AG10803 (cell line): ENCODE measurements around the gene PPARG.

ENCODE experiments used
- DNase-seq: peaks from one replicate; pipeline ENCODE4 v3.0.0; 2010; ENCODE audit warnings: low read depth
- H3K4me3 ChIP-seq: 2 replicates; pipeline ENCODE4 v1.5.1; 2011; ENCODE audit warnings: mild to moderate bottlenecking, low read length, control low read depth
- TF ChIP-seq, protein P1 (sequence below): conservative IDR thresholded peaks from 2 replicates; pipeline ENCODE4 v1.5.1; 2011; ENCODE audit warnings: mild to moderate bottlenecking, low read length, control low read depth, inconsistent platforms

The PPARG gene

GRCh38 chr3:12415014-12415680, 126.3 kb downstream of the PPARG start:
- no peak overlapping the region for H3K4me3 ChIP-seq
- TF ChIP-seq, protein P1, sequence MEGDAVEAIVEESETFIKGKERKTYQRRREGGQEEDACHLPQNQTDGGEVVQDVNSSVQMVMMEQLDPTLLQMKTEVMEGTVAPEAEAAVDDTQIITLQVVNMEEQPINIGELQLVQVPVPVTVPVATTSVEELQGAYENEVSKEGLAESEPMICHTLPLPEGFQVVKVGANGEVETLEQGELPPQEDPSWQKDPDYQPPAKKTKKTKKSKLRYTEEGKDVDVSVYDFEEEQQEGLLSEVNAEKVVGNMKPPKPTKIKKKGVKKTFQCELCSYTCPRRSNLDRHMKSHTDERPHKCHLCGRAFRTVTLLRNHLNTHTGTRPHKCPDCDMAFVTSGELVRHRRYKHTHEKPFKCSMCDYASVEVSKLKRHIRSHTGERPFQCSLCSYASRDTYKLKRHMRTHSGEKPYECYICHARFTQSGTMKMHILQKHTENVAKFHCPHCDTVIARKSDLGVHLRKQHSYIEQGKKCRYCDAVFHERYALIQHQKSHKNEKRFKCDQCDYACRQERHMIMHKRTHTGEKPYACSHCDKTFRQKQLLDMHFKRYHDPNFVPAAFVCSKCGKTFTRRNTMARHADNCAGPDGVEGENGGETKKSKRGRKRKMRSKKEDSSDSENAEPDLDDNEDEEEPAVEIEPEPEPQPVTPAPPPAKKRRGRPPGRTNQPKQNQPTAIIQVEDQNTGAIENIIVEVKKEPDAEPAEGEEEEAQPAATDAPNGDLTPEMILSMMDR: no peak
- DNase-seq: no peak

DNA sequence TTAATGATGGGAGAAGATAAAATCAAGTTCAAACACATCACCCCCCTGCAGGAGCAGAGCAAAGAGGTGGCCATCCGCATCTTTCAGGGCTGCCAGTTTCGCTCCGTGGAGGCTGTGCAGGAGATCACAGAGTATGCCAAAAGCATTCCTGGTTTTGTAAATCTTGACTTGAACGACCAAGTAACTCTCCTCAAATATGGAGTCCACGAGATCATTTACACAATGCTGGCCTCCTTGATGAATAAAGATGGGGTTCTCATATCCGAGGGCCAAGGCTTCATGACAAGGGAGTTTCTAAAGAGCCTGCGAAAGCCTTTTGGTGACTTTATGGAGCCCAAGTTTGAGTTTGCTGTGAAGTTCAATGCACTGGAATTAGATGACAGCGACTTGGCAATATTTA, 127.9 kb downstream of the PPARG start:
- TF ChIP-seq, protein P1: no peak
- no peak for DNase-seq
- H3K4me3 ChIP-seq: no peak overlapping the region

GRCh38 chr3:12420393-12420792, 131.5 kb downstream of the PPARG start:
- TF ChIP-seq, protein P1: no peak
- H3K4me3 ChIP-seq: no peak overlapping the region
- no peak for DNase-seq

DNA sequence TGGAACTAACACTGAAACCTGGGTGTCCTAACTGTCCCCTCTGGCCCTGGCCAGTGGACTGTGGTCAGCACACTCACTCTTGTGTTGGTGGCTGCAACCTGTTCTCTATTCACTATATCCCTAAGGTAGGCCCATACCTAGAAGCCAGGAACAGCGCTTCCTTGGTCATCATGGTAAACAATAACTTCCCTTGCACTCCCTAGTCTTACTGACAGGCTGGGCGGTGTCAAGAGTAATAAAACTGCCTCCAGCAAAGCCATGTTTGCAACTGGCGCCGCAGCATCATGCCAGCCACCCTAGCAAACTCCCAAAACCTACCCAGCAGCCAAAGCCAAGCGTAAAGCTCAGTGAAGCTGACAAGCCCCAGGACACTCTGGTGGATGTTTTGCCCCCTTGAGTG, 132.3 kb downstream of the PPARG start:
- TF ChIP-seq, protein P1: no peak
- H3K4me3 ChIP-seq: no peak overlapping the region
- DNase-seq: no peak

- DNase-seq: no peak
- TF ChIP-seq, protein P1: no peak
Observed at GRCh38 chr3:12423131-12423530, 134.3 kb downstream of the PPARG start.

GRCh38 chr3:12423918-12424630, 135.2 kb downstream of the PPARG start:
- H3K4me3 ChIP-seq: no peak overlapping the region
- DNase-seq: no peak
- TF ChIP-seq, protein P1: no peak

More at GRCh38 chr3:12423131-12423530, 134.3 kb downstream of the PPARG start:
- H3K4me3 ChIP-seq: no peak overlapping the region
